Measurements from ENCODE around the gene R3HDM2.

- TF ChIP-seq EP300 (IDR thresholded peaks at IDR 0.05; ENCODE audit: low read depth) (no peak), POLR2A (IDR thresholded peaks at IDR 0.05) (no peak)
These were observed 204.1 kb downstream of the R3HDM2 start for GRCh38 chr12:57226588-57227314.

Data from transverse colon (tissue), 1 donor.